ENCODE measurements around the gene CBX1. TPM values are rescaled to one million over a fixed set of nuclear protein-coding genes. Genes with fewer than 3 reads are reported as not detected.

The CBX1 gene
- total and polyA plus RNA-seq, 5 donors from 2014 or later: 13.9 to 22.7 (median 16.2) TPM

DNA sequence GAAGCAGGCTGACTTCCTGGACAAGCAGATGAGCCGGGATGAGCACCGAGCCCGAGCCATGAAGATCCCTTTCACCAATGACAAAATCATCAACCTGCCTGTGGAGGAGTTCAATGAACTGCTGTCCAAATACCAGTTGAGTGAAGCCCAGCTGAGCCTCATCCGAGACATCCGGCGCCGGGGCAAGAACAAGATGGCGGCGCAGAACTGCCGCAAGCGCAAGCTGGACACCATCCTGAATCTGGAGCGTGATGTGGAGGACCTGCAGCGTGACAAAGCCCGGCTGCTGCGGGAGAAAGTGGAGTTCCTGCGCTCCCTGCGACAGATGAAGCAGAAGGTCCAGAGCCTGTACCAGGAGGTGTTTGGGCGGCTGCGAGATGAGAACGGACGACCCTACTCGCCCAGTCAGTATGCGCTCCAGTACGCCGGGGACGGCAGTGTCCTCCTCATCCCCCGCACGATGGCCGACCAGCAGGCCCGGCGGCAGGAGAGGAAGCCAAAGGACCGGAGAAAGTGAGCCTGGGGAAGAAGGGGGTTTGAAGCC lies 42.1 kb downstream of the CBX1 start:
- H3K4me1 Mint-ChIP-seq: peaks cover 0 to 21% (median 13%) of the 10 kb centered on the region in 4 donors
- Histone ChIP-seq H3K27ac (ENCODE audit: insufficient read depth, low read length, poor library complexity, severe bottlenecking) (no peak overlapping the region), H3K4me3 (ENCODE audit: low read depth, low read length) (no peak overlapping the region), H3K9me3 (ENCODE audit: control insufficient read depth in 2 of 2, low read length in 2 of 2) (no peaks in the 10 kb centered on the region), H3K36me3 (ENCODE audit: control insufficient read depth, insufficient read depth, low read length) (peaks cover 73% of the 10 kb centered on the region), H3K4me1 (ENCODE audit: control insufficient read depth, insufficient read depth, low read length, poor library complexity, severe bottlenecking) (no peaks in the 10 kb centered on the region), H3K27me3 (ENCODE audit: control insufficient read depth, insufficient read depth, low read length) (no peaks in the 10 kb centered on the region)
- H3K4me3 Mint-ChIP-seq: no peak overlapping the region
- H3K27ac Mint-ChIP-seq: peak overlapping the region in 1 of 3 donors; percentile 12
- H3K27me3 Mint-ChIP-seq: no peaks in the 10 kb centered on the region
- peaks cover 36% of the 10 kb centered on the region for H3K36me3 Mint-ChIP-seq
- H3K9me3 Mint-ChIP-seq: peaks cover 0 to 1% (median 0%) of the 10 kb centered on the region in 7 donors
- no peak for DNase-seq
- ATAC-seq (ENCODE audit: low read depth in 2 of 2): no peak

GRCh38 chr17:48058393-48059124 lies 42.7 kb downstream of the CBX1 start:
- no peak overlapping the region for H3K4me3 ChIP-seq (ENCODE audit: low read depth, low read length)
- Mint-ChIP-seq H3K4me3 (no peak overlapping the region), H3K9me3 (peaks cover 0 to 1% (median 0%) of the 10 kb centered on the region in 7 donors), H3K36me3 (peaks cover 34% of the 10 kb centered on the region), H3K27me3 (no peaks in the 10 kb centered on the region), H3K27ac (no peak overlapping the region), H3K4me1 (peaks cover 0 to 23% (median 13%) of the 10 kb centered on the region in 4 donors)
- H3K27ac ChIP-seq (ENCODE audit: insufficient read depth, low read length, poor library complexity, severe bottlenecking): no peak overlapping the region
- H3K9me3 ChIP-seq (ENCODE audit: control insufficient read depth in 2 of 2, low read length in 2 of 2): no peaks in the 10 kb centered on the region
- ATAC-seq (ENCODE audit: low read depth in 2 of 2) (no peak), DNase-seq (no peak)
- peaks cover 72% of the 10 kb centered on the region for H3K36me3 ChIP-seq (ENCODE audit: control insufficient read depth, insufficient read depth, low read length)
- H3K4me1 ChIP-seq (ENCODE audit: control insufficient read depth, insufficient read depth, low read length, poor library complexity, severe bottlenecking): no peaks in the 10 kb centered on the region
- no peaks in the 10 kb centered on the region for H3K27me3 ChIP-seq (ENCODE audit: control insufficient read depth, insufficient read depth, low read length)

DNA sequence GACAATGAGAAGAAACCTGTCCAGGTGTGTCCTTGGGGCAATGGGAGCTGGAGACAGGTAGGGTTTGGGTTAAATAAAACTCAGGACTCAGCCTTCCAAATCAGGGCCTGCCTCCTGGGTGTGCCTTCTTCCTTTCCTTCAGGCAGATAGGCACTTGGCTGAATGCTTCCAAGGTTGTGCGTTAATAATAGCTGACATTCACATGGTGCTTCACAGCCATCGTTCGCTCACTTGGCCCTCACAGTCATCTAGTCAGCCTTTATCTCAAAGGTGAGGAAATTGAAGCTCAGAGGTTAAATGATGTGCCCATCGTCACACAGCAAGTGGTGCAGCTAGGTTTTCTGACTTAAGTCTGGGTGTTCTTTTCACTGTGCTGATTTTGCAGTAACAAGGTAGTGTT lies 43.7 kb downstream of the CBX1 start:
- no peak overlapping the region for H3K27ac Mint-ChIP-seq
- no peak overlapping the region for H3K27ac ChIP-seq (ENCODE audit: insufficient read depth, low read length, poor library complexity, severe bottlenecking)
- no peaks in the 10 kb centered on the region for H3K27me3 Mint-ChIP-seq
- H3K36me3 Mint-ChIP-seq: peaks cover 34% of the 10 kb centered on the region
- H3K9me3 ChIP-seq (ENCODE audit: control insufficient read depth in 2 of 2, low read length in 2 of 2): no peaks in the 10 kb centered on the region
- DNase-seq (no peak), ATAC-seq (ENCODE audit: low read depth in 2 of 2) (no peak)
- H3K9me3 Mint-ChIP-seq: peaks cover 0 to 1% (median 0%) of the 10 kb centered on the region in 7 donors
- H3K4me1 ChIP-seq (ENCODE audit: control insufficient read depth, insufficient read depth, low read length, poor library complexity, severe bottlenecking): peaks cover 9% of the 10 kb centered on the region
- H3K36me3 ChIP-seq (ENCODE audit: control insufficient read depth, insufficient read depth, low read length): peaks cover 66% of the 10 kb centered on the region
- no peak overlapping the region for H3K4me3 Mint-ChIP-seq
- H3K4me1 Mint-ChIP-seq: peaks cover 0 to 32% (median 17%) of the 10 kb centered on the region in 4 donors
- H3K27me3 ChIP-seq (ENCODE audit: control insufficient read depth, insufficient read depth, low read length): no peaks in the 10 kb centered on the region
- no peak overlapping the region for H3K4me3 ChIP-seq (ENCODE audit: low read depth, low read length)

DNA sequence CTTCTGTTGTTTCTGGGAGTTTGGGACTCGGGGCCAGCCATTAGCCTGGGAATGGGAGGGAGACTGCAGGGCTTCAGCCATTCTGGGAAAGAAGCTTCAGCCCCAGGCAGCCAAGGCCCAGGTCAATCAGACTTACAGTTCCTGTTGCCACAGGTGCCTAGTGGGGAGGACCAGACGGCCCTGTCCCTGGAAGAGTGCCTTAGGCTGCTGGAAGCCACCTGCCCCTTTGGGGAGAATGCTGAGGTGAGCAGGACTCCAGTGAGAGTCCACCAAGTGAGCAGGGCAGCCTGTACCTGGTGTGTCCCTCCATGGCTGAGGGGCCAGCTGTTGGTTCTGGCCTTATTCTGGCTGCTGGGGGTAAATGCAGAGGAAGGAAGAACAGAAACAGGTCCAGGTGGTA lies 44.4 kb downstream of the CBX1 start:
- Histone ChIP-seq H3K36me3 (ENCODE audit: control insufficient read depth, insufficient read depth, low read length) (peaks cover 66% of the 10 kb centered on the region), H3K27ac (ENCODE audit: insufficient read depth, low read length, poor library complexity, severe bottlenecking) (no peak overlapping the region), H3K4me1 (ENCODE audit: control insufficient read depth, insufficient read depth, low read length, poor library complexity, severe bottlenecking) (peaks cover 16% of the 10 kb centered on the region), H3K9me3 (ENCODE audit: control insufficient read depth in 2 of 2, low read length in 2 of 2) (no peaks in the 10 kb centered on the region), H3K4me3 (ENCODE audit: low read depth, low read length) (no peak overlapping the region), H3K27me3 (ENCODE audit: control insufficient read depth, insufficient read depth, low read length) (no peaks in the 10 kb centered on the region)
- peaks cover 35% of the 10 kb centered on the region for H3K36me3 Mint-ChIP-seq
- H3K4me1 Mint-ChIP-seq: peaks cover 0 to 37% (median 20%) of the 10 kb centered on the region in 4 donors
- no peak overlapping the region for H3K27ac Mint-ChIP-seq
- peak overlapping the region in 1 of 4 donors; percentile 24 for H3K4me3 Mint-ChIP-seq
- H3K27me3 Mint-ChIP-seq: no peaks in the 10 kb centered on the region
- no peaks in the 10 kb centered on the region for H3K9me3 Mint-ChIP-seq
- DNase-seq: no peak
- no peak for ATAC-seq (ENCODE audit: low read depth in 2 of 2)

GRCh38 chr17:48056246-48056745 lies 45.0 kb downstream of the CBX1 start:
- DNase-seq (no peak), ATAC-seq (ENCODE audit: low read depth in 2 of 2) (no peak)
- Histone ChIP-seq H3K4me3 (ENCODE audit: low read depth, low read length) (no peak overlapping the region), H3K4me1 (ENCODE audit: control insufficient read depth, insufficient read depth, low read length, poor library complexity, severe bottlenecking) (peaks cover 22% of the 10 kb centered on the region), H3K9me3 (ENCODE audit: control insufficient read depth in 2 of 2, low read length in 2 of 2) (no peaks in the 10 kb centered on the region), H3K27me3 (ENCODE audit: control insufficient read depth, insufficient read depth, low read length) (no peaks in the 10 kb centered on the region), H3K27ac (ENCODE audit: insufficient read depth, low read length, poor library complexity, severe bottlenecking) (no peak overlapping the region), H3K36me3 (ENCODE audit: control insufficient read depth, insufficient read depth, low read length) (peaks cover 67% of the 10 kb centered on the region)
- Mint-ChIP-seq H3K9me3 (no peaks in the 10 kb centered on the region), H3K4me1 (peaks cover 0 to 43% (median 24%) of the 10 kb centered on the region in 4 donors), H3K27ac (peak overlapping the region; percentile 62 to 89 (median 86)), H3K4me3 (no peak overlapping the region), H3K36me3 (peaks cover 36% of the 10 kb centered on the region), H3K27me3 (no peaks in the 10 kb centered on the region)

DNA sequence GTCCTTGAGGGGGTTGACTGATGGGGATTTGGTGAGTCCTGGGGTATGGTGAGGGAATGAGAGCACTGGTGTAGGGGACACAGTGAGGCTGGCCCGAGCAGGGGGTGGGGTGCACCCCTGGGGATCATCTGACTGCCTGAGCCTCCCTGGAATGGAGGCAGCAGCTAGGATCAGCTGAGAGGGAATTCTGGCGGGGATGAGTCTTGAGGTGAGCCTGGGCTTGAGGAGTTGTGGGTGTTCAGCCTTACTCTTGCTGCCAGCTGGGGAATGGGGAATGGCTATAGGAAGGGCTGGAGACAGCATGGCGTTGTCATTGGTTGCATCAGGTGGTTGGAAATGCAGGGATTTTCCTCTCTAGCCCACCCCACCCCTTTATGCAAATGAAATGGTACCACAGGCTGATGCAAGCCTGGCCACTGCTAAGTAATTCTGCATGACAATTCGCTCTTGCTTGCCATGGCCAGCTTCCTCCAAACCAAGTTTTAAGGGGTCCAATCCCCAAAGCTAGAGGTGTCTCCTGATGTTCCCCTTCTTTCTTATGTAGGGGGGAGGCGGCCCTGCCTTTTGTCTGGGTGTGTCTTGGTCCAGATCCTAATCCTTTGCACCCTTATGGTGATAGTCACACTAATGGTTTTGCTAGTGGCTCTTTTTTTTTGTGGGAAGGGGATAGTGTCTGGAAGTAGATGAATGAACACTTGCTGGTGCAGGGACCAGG lies 45.6 kb downstream of the CBX1 start:
- H3K36me3 ChIP-seq (ENCODE audit: control insufficient read depth, insufficient read depth, low read length): peaks cover 70% of the 10 kb centered on the region
- Mint-ChIP-seq H3K4me1 (peaks cover 1 to 49% (median 28%) of the 10 kb centered on the region in 4 donors), H3K27me3 (no peaks in the 10 kb centered on the region), H3K27ac (peak overlapping the region; percentile 40 to 86 (median 78)), H3K9me3 (no peaks in the 10 kb centered on the region), H3K4me3 (no peak overlapping the region), H3K36me3 (peaks cover 38% of the 10 kb centered on the region)
- DNase-seq: no peak
- no peak for ATAC-seq (ENCODE audit: low read depth in 2 of 2)
- H3K27me3 ChIP-seq (ENCODE audit: control insufficient read depth, insufficient read depth, low read length): no peaks in the 10 kb centered on the region
- H3K4me3 ChIP-seq (ENCODE audit: low read depth, low read length): no peak overlapping the region
- H3K9me3 ChIP-seq (ENCODE audit: control insufficient read depth in 2 of 2, low read length in 2 of 2): no peaks in the 10 kb centered on the region
- no peak overlapping the region for H3K27ac ChIP-seq (ENCODE audit: insufficient read depth, low read length, poor library complexity, severe bottlenecking)
- peaks cover 23% of the 10 kb centered on the region for H3K4me1 ChIP-seq (ENCODE audit: control insufficient read depth, insufficient read depth, low read length, poor library complexity, severe bottlenecking)

- DNase-seq (no peak), ATAC-seq (ENCODE audit: low read depth in 2 of 2) (no peak)
- Histone ChIP-seq H3K36me3 (ENCODE audit: control insufficient read depth, insufficient read depth, low read length) (peaks cover 62% of the 10 kb centered on the region), H3K9me3 (ENCODE audit: control insufficient read depth in 2 of 2, low read length in 2 of 2) (no peaks in the 10 kb centered on the region), H3K4me3 (ENCODE audit: low read depth, low read length) (no peak overlapping the region), H3K27ac (ENCODE audit: insufficient read depth, low read length, poor library complexity, severe bottlenecking) (no peak overlapping the region), H3K4me1 (ENCODE audit: control insufficient read depth, insufficient read depth, low read length, poor library complexity, severe bottlenecking) (peaks cover 34% of the 10 kb centered on the region), H3K27me3 (ENCODE audit: control insufficient read depth, insufficient read depth, low read length) (no peaks in the 10 kb centered on the region)
- peak overlapping the region in 1 of 3 donors; percentile 78 for H3K27ac Mint-ChIP-seq
- no peaks in the 10 kb centered on the region for H3K27me3 Mint-ChIP-seq
- no peaks in the 10 kb centered on the region for H3K9me3 Mint-ChIP-seq
- H3K4me3 Mint-ChIP-seq: no peak overlapping the region
- H3K4me1 Mint-ChIP-seq: peaks cover 5 to 60% (median 38%) of the 10 kb centered on the region in 4 donors
- peaks cover 42% of the 10 kb centered on the region for H3K36me3 Mint-ChIP-seq
These were observed 46.8 kb downstream of the CBX1 start for GRCh38 chr17:48054238-48055185.

Measured in CD4-positive, CD25-positive, alpha-beta regulatory T cell (primary cell).